ENCODE results near the gene OR51B6.

GRCh38 chr11:5390210-5390609 is 38.9 kb downstream of the OR51B6 start:
- no peak for TF ChIP-seq CTCF (IDR thresholded peaks at IDR 0.05)
- TF ChIP-seq POLR2A (IDR thresholded peaks at IDR 0.05), result no peak
